Measurements from ENCODE around the gene TP53TG5. TPM values are rescaled to one million over a fixed set of nuclear protein-coding genes. Genes with fewer than 3 reads are reported as not detected.
A peak's percentile ranks its signal among the peaks of the same experiment; 100 is the strongest.

TP53TG5 gene
- polyA plus RNA-seq, 1 donor from 2014 or later = not detected

GRCh38 chr20:45340236-45340847, 37.8 kb downstream of the TP53TG5 start:
- H3K36me3 Mint-ChIP-seq = no peaks in the 10 kb centered on the region
- H3K4me3 Mint-ChIP-seq = no peak overlapping the region
- H3K27me3 Mint-ChIP-seq = peaks cover 6% of the 10 kb centered on the region
- no peaks in the 10 kb centered on the region for H3K9me3 Mint-ChIP-seq
- H3K4me1 Mint-ChIP-seq = peaks cover 0 to 5% (median 0%) of the 10 kb centered on the region in 3 donors
- H3K27ac Mint-ChIP-seq = no peak overlapping the region

- peaks cover 6% of the 10 kb centered on the region for H3K27me3 Mint-ChIP-seq
- no peaks in the 10 kb centered on the region for H3K9me3 Mint-ChIP-seq
These were observed 38.3 kb downstream of the TP53TG5 start for GRCh38 chr20:45339799-45340198.

GRCh38 chr20:45339084-45339483, 39.0 kb downstream of the TP53TG5 start:
- Mint-ChIP-seq H3K4me1 (no peaks in the 10 kb centered on the region), H3K9me3 (no peaks in the 10 kb centered on the region), H3K4me3 (no peak overlapping the region), H3K27me3 (peaks cover 5% of the 10 kb centered on the region), H3K27ac (no peak overlapping the region), H3K36me3 (no peaks in the 10 kb centered on the region)

More at GRCh38 chr20:45339799-45340198, 38.3 kb downstream of the TP53TG5 start:
- H3K36me3 Mint-ChIP-seq = no peaks in the 10 kb centered on the region
- H3K27ac Mint-ChIP-seq = no peak overlapping the region
- H3K4me1 Mint-ChIP-seq = peaks cover 0 to under 1% (median 0%) of the 10 kb centered on the region in 3 donors
- H3K4me3 Mint-ChIP-seq = no peak overlapping the region

GRCh38 chr20:45338121-45339030, 39.7 kb downstream of the TP53TG5 start:
- Mint-ChIP-seq H3K4me1 (no peaks in the 10 kb centered on the region), H3K27me3 (peaks cover 5% of the 10 kb centered on the region), H3K36me3 (no peaks in the 10 kb centered on the region), H3K9me3 (no peaks in the 10 kb centered on the region), H3K4me3 (no peak overlapping the region), H3K27ac (no peak overlapping the region)

- no peaks in the 10 kb centered on the region for H3K36me3 Mint-ChIP-seq
- H3K4me1 Mint-ChIP-seq = no peaks in the 10 kb centered on the region
- H3K27ac Mint-ChIP-seq = no peak overlapping the region
- H3K4me3 Mint-ChIP-seq = no peak overlapping the region
- peaks cover 5% of the 10 kb centered on the region for H3K27me3 Mint-ChIP-seq
- H3K9me3 Mint-ChIP-seq = no peaks in the 10 kb centered on the region
These were observed 40.6 kb downstream of the TP53TG5 start for GRCh38 chr20:45337367-45338120.

- Mint-ChIP-seq H3K4me3 (no peak overlapping the region), H3K36me3 (no peaks in the 10 kb centered on the region), H3K27ac (no peak overlapping the region)
These were observed 41.4 kb downstream of the TP53TG5 start for GRCh38 chr20:45336530-45337366.

GRCh38 chr20:45330476-45330875, 47.6 kb downstream of the TP53TG5 start:
- Mint-ChIP-seq H3K27me3 (no peaks in the 10 kb centered on the region), H3K36me3 (no peaks in the 10 kb centered on the region), H3K4me1 (peaks cover 0 to 10% (median 0%) of the 10 kb centered on the region in 3 donors), H3K9me3 (no peaks in the 10 kb centered on the region), H3K27ac (peak overlapping the region in 1 of 3 donors; percentile 81), H3K4me3 (no peak overlapping the region)

More at GRCh38 chr20:45336530-45337366, 41.4 kb downstream of the TP53TG5 start:
- Mint-ChIP-seq H3K9me3 (no peaks in the 10 kb centered on the region), H3K4me1 (no peaks in the 10 kb centered on the region), H3K27me3 (peaks cover 5% of the 10 kb centered on the region)

- peaks cover 0 to 10% (median 0%) of the 10 kb centered on the region in 3 donors for H3K4me1 Mint-ChIP-seq
- no peaks in the 10 kb centered on the region for H3K9me3 Mint-ChIP-seq
- H3K27ac Mint-ChIP-seq = peak overlapping the region in 1 of 3 donors; percentile 46
- H3K4me3 Mint-ChIP-seq = no peak overlapping the region
- H3K36me3 Mint-ChIP-seq = no peaks in the 10 kb centered on the region
- no peaks in the 10 kb centered on the region for H3K27me3 Mint-ChIP-seq
These were observed 48.4 kb downstream of the TP53TG5 start for GRCh38 chr20:45329497-45330319.

GRCh38 chr20:45328451-45328850, 49.7 kb downstream of the TP53TG5 start:
- Mint-ChIP-seq H3K9me3 (no peaks in the 10 kb centered on the region), H3K4me3 (no peak overlapping the region), H3K36me3 (no peaks in the 10 kb centered on the region), H3K4me1 (peaks cover 0 to 10% (median 0%) of the 10 kb centered on the region in 3 donors), H3K27me3 (no peaks in the 10 kb centered on the region), H3K27ac (no peak overlapping the region)

GRCh38 chr20:45325371-45325770, 52.8 kb downstream of the TP53TG5 start:
- no peaks in the 10 kb centered on the region for H3K9me3 Mint-ChIP-seq
- no peaks in the 10 kb centered on the region for H3K36me3 Mint-ChIP-seq
- H3K4me1 Mint-ChIP-seq = peaks cover 7 to 23% (median 8%) of the 10 kb centered on the region in 3 donors
- no peak overlapping the region for H3K4me3 Mint-ChIP-seq
- no peak overlapping the region for H3K27ac Mint-ChIP-seq
- H3K27me3 Mint-ChIP-seq = no peaks in the 10 kb centered on the region

- Mint-ChIP-seq H3K36me3 (no peaks in the 10 kb centered on the region), H3K27ac (no peak overlapping the region), H3K9me3 (no peaks in the 10 kb centered on the region), H3K4me3 (no peak overlapping the region), H3K27me3 (no peaks in the 10 kb centered on the region), H3K4me1 (peaks cover 11 to 28% (median 14%) of the 10 kb centered on the region in 3 donors)
These were observed 54.4 kb downstream of the TP53TG5 start for GRCh38 chr20:45323731-45324130.

GRCh38 chr20:45322952-45323383, 55.2 kb downstream of the TP53TG5 start:
- H3K36me3 Mint-ChIP-seq = no peaks in the 10 kb centered on the region
- H3K27me3 Mint-ChIP-seq = no peaks in the 10 kb centered on the region
- peak overlapping the region in 1 of 3 donors; percentile 27 for H3K27ac Mint-ChIP-seq
- peaks cover 11 to 23% (median 16%) of the 10 kb centered on the region in 3 donors for H3K4me1 Mint-ChIP-seq
- H3K9me3 Mint-ChIP-seq = no peaks in the 10 kb centered on the region
- no peak overlapping the region for H3K4me3 Mint-ChIP-seq

Data from IgD-negative memory B cell (primary cell).